Erythroblast (primary cell): ENCODE data around the gene RASA3.

Source experiments
- DNase-seq, 2 experiments: peaks; one replicate each; lab custom pipeline; 2025; lab: John Stamatoyannopoulos, UW
- GATA1 ChIP-seq: IDR thresholded peaks from 2 replicates; pipeline ENCODE4 v1.6.1; 2011; ENCODE audit warnings: low read depth, mild to moderate bottlenecking, control low read depth, low read length, moderate library complexity
- POLR2A ChIP-seq: IDR thresholded peaks from 2 replicates; pipeline ENCODE4 v1.6.1; 2011; ENCODE audit warnings: mild to moderate bottlenecking, low read length

RASA3 gene

GRCh38 chr13:113962386-113962785 lies 170.0 kb downstream of the RASA3 start:
- no peak for DNase-seq
- TF ChIP-seq GATA1 (no peak), POLR2A (no peak)

- DNase-seq = no peak
- no peak for TF ChIP-seq POLR2A
- TF ChIP-seq GATA1 = no peak
These were observed 172.0 kb downstream of the RASA3 start for GRCh38 chr13:113960276-113960948.

GRCh38 chr13:113959198-113959597 lies 173.2 kb downstream of the RASA3 start:
- TF ChIP-seq POLR2A (no peak), GATA1 (no peak)
- no peak for DNase-seq

GRCh38 chr13:113958373-113958772 lies 174.1 kb downstream of the RASA3 start:
- no peak for TF ChIP-seq GATA1
- TF ChIP-seq POLR2A = no peak

GRCh38 chr13:113956571-113956970 lies 175.9 kb downstream of the RASA3 start:
- no peak for TF ChIP-seq GATA1
- no peak for TF ChIP-seq POLR2A
- DNase-seq = no peak

More at GRCh38 chr13:113958373-113958772, 174.1 kb downstream of the RASA3 start:
- no peak for DNase-seq

GRCh38 chr13:113955691-113956090 lies 176.7 kb downstream of the RASA3 start:
- DNase-seq = no peak
- TF ChIP-seq GATA1 = no peak
- TF ChIP-seq POLR2A = no peak

- no peak for DNase-seq
- no peak for TF ChIP-seq GATA1
- no peak for TF ChIP-seq POLR2A
These were observed 177.2 kb downstream of the RASA3 start for GRCh38 chr13:113955235-113955634.

- TF ChIP-seq POLR2A (no peak), GATA1 (no peak)
- DNase-seq = no peak
These were observed 178.2 kb downstream of the RASA3 start for GRCh38 chr13:113954046-113954835.

GRCh38 chr13:113953561-113953960 lies 178.9 kb downstream of the RASA3 start:
- no peak for DNase-seq
- TF ChIP-seq GATA1 = no peak
- TF ChIP-seq POLR2A = no peak

GRCh38 chr13:113952983-113953520 lies 179.4 kb downstream of the RASA3 start:
- TF ChIP-seq POLR2A (no peak), GATA1 (no peak)
- DNase-seq = no peak

- TF ChIP-seq POLR2A (no peak), GATA1 (no peak)
- no peak for DNase-seq
These were observed 180.1 kb downstream of the RASA3 start for GRCh38 chr13:113952151-113952982.

- peak; percentile 76 to 88 for DNase-seq
- TF ChIP-seq POLR2A (no peak), GATA1 (no peak)
These were observed 181.0 kb downstream of the RASA3 start for GRCh38 chr13:113951246-113951999.

- DNase-seq = no peak
- TF ChIP-seq POLR2A = no peak
- TF ChIP-seq GATA1 = no peak
These were observed 181.8 kb downstream of the RASA3 start for GRCh38 chr13:113950451-113951245.
